Stimulated activated CD8-positive, alpha-beta memory T cell treated with anti-CD3 and anti-CD28 coated beads, Interleukin-7, amount 100 ng/mL, for 24 hours (primary cell): ENCODE data around the gene ZNF324B.
"Not testable (repeated sequence)": the region's sequence is repeated elsewhere in the genome, so short reads cannot be mapped to it uniquely, and the experiment has no call there.

Source experiments
- DNase-seq: peaks from one replicate; pipeline ENCODE4 v3.0.0-alpha.2; 2020; ENCODE audit warnings: low read depth

The ZNF324B gene

DNA sequence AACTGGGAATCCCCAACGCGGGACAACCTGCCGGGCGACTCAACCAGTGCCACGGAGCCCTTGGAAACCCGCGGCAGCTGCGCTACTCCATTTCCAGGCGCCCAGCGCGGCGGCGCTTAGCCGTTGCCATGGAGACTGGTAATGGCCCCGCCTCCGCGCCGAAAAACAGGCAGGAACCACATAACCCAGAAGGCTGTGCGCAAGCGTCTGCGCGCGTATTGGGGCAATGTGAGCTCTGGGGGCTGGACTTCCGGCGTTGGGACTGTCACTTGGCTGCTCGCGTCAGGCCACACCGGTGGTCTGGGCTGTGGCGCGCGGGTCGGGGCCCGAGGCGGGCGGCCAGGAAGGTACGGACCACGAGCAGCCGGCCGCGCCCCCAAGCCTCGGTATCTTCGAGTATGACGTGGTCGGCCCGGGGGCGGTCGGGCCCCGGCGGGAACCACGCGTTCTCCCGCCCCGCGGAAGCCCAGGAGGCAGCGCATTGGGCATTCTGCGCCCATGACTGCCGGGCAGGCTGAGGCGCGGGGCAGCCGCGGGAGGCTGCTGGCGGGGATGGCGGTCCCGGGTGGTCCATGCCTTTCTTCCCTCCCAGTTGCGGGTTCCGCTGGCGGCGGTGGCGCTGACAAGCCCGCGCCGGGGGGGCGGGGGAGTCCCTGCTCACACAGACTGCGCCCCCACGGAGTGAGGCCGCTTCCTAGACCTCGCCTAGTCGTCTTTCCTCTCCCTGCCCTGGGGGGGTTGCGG, at the start of gene ZNF324B:
TSS of gene ZNF324B (plus strand) at position 265 of the 744 bp plus-strand sequence. CDS start 2,080 bp downstream, outside the sequence.
- peak; percentile 93 for DNase-seq

DNA sequence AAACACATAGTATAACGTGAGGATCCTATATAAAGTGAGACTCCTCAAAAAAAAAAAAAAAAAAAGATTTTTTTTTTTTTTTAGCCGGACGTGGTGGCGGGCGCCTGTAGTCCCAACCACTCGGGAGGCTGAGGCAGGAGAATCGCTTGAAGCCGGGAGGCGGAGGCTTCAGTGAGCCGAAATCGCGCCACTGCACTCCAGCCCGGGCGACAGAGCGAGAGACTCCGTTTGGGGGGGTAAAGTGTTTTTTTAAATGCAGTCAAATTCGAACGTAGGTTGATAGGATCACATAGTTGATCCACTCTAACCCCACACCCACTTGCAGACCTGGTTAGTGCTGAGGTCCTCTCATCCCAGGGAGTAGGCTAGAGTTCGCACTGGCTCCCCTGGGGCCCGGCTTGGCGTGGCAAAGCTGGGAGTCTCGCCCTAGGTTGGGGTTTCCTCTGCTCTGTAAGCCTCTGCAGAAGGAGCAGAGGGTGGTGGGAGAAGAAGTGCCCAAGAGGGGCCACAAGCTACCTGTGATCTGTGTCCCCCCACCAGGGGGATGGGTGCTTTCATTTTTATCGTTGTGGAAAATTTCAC, 49.5 kb upstream of the ZNF324B start:
- no peak for DNase-seq

DNA sequence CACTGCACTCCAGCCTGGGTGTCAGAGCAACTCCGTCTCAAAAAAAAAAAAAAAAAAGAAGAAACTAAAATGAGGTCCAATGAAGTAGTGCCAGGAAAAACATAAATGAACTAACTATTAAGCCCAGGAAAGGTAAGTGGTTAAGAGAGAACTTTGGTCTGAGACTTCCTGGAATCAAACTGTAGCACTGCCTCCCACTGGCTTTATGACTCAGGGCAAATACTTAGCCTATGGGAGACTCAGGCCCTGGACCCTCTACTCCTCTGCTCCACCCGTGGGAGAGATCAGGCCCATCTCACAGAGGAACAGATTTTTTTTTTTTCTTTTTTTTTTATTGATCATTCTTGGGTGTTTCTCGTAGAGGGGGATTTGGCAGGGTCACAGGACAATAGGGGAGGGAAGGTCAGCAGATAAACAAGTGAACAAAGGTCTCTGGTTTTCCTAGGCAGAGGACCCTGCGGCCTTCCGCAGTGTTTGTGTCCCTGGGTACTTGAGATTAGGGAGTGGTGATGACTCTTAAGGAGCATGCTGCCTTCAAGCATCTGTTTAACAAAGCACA, 47.4 kb upstream of the ZNF324B start:
- not testable (repeated sequence) for DNase-seq

DNA sequence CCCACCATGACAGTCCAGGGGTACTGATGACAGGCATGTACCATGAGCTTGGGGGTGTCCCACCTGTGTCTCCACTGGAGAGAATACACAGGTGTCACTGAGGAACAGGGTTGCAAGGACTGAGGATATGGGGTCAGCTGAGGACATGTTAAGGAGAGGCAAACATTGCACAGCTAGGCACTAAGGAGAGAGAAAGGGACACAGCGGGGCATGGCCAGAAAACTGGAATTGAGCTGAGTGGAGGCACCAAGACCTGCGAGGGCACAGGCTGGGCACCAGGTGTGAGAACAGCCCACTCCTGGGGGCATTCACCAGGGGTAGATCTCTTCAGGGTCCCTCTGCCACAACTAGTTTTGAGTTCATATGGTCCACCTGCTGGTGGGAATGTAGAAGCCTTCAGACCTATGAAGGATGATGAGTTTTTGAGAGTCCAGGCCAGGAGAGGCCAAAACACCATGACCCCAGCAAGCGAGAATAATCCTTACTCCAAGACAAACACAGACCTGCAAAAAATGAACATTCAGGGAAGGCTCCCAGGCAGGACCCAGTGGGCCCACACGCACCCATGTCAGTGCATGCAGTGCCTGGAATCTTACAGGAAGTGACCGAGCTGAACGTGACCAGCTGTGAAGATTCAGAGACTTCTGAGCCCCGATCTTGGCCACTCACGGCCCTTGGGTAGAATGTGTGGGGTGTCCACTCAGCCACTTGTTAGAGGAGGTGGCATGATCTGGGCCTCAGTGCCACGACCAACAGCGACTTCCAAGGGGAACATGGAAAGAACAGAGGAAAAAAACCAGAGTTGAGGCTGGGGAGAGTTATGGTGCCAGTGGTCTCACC, 44.4 kb upstream of the ZNF324B start:
- no peak for DNase-seq

DNA sequence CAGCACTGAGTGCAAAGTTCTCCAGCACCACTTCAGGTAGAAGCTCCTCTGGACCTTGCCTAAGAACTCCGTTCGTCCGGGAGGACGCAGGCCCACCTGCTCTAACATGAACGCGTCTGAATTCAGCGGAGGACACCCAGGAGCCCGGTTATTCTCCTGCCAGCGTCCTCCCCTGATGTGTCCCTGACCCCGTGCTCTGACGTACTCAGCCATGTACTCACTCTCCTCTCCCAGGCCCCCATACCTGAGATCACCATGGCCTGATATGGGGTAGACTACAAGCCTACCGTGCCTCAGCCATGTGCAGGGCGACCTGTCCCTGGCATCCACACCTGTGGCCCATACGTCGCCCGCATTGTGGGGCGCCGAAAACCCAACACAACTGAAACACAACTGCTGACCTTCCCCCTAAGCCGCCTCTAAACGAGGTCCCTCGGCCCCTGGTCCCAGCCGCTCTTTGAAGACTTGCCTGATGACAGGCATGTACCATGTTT, 43.7 kb upstream of the ZNF324B start:
- DNase-seq, result no peak

DNA sequence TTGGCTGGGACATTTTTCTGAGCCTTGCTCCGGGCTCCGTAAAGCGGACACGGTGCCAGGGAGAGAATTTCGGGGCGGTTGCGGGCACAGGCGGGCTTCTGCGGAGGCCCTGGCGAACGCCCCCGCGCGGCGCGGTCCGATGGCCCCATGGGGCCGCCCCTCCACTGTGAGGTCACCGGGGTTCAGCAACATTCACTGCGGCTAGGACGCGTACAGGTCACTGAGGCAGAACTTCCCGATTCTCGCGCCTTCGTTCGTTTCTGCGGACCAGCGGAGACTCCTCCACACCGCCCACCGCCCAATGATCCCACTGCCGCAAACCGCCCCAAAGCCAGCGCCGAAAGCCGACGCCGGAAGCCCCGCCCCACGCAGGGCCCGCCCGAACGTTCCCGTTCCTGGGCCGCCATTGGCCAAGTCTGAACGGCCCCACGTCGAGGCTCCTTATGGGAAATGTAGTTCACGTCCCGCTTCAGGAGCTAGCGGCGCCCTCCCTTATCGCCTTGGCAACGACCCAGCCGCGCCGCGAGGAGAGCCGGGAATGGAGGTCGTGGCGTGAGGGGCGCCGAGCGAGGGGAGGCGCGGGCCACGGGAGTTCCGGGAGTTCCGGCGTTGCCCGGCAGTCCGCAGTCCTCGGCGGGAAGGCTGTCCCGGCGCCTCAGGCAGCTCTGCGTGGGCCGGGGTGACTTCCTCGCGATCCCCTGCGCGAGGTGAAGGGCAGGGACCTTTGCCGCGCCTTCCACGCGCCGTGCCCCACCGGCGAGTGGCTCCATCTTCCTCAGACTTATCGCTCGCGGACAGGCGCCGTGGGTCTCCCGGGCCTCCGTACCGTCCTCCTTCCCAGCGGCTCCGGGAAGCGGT, 43.0 kb upstream of the ZNF324B start, which contains the start of gene ZNF584:
TSS of gene ZNF584 (plus strand) at position 498 of the 858 bp plus-strand sequence. CDS start 499 bp downstream, outside the sequence.
- DNase-seq, result peak; percentile 89

DNA sequence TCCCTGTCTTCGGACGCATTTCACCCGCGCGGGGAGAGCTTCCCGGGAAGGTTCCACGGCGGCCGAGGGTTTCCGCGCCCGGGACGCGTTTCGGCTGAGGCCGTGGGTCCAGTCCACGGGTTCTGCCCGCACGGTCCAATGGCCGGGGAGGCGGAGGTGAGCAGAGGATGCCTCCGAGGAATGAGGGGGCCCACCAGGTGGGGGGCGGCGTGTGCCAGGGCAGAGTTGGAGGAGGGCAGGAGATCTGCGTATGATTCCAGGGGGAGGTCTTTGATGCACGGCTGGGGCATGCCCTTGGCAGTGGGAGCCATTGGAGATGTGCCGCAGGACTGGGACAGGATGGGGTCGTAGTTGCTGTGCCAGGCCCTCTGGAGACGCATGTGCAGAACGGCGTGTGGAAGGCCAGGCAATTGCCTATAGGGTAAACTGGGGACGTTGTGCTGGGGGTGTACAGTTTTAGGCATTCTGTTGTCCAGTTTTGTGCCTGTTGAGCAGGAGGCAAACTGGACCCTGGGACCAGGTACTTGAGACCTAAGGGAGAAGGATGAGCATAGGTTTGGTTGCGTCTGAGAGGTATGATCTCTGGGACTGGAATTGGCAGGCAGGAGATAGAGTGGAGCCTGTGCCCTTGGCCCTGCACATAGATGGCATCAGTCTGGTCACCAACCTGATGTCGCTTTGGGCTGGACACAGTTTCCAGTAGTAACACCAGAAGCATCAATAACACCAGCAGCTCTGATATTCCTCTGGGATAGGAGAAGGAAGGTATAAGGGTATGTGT, 42.2 kb upstream of the ZNF324B start:
- no peak for DNase-seq

DNA sequence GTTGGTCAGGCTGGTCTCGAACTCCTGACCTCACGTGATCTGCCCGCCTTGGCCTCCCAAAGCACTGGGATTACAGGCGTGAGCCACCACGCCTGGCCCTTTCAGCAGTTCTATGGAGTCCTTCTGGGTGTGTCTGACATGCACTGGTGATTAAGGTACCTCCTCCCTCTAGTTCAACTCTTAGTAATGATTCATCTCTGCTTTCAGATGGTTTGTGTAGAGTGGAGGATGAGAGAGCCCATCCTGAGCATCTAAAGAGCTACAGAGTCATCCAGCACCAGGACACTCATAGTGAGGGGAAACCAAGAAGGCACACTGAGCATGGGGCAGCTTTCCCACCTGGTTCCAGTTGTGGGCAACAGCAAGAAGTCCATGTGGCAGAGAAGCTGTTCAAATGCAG, 34.8 kb upstream of the ZNF324B start:
- no peak for DNase-seq

DNA sequence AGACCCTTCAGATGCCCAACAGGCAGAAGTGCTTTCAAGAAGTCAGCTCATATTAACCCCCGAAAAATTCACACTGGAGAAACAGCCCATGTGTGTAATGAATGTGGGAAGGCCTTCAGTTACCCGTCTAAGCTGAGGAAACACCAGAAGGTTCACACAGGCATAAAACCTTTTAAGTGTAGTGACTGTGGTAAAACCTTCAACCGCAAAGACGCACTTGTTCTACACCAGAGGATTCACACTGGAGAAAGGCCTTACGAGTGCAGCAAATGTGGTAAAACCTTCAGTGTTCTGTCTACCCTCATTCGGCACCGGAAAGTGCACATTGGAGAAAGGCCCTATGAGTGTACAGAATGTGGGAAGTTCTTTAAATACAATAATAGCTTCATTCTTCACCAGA, 34.4 kb upstream of the ZNF324B start:
- DNase-seq, result no peak

DNA sequence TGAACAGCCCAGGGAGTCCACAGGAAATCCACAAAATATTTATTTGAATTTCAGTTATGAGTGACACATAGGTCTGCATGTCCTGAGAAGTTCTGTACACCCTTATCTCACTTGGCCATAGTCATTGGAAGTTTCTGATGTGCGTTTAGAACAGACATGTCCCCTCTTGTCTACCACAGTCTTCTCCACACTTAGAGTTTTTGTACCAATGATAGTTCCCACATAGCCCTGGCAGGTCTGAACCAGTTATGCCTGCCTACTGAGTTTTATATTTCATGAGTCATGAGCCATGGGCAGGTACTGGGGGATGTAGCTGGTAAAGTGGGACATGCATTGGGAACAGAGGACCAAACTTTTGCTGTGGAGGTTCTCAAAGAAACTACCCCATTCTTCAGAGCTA, 22.8 kb upstream of the ZNF324B start:
- no peak for DNase-seq

DNA sequence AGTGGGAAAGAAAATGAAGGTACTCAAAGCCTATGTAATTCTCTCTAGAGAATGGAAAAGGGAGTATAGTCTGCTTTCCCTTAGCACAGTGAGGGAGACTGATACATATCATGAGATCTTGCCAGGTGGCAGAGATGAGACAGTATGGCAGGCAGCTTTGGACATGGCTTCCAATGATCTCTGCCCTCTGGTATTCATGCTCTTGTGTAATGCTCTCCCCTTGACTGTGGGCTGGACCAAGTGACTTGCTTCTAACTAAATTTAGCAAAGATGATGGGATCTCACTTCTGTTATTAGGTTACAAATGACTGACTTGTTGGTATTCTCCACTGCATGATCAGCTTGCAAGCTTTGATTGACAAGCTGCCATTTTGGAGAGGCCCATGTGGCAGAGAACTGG, 21.7 kb upstream of the ZNF324B start:
- DNase-seq, result no peak

DNA sequence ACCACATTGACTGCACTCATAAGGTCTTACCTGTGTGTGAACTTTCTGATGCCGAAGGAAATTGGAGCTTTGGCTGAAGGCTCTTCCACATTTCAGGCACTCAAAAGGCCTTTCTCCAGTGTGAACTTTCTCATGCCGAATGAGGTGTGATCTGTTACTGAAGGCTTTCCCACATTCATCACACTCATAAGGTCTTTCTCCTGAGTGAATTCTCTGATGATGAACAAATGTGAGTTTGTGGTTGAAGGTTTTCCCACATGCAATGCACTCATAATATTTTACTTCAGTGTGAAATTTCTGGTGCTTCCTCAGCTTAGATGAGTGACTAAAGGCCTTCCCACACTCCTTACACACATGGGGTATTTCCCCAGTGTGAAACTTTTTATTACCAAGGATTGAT, 17.2 kb upstream of the ZNF324B start:
- no peak for DNase-seq

DNA sequence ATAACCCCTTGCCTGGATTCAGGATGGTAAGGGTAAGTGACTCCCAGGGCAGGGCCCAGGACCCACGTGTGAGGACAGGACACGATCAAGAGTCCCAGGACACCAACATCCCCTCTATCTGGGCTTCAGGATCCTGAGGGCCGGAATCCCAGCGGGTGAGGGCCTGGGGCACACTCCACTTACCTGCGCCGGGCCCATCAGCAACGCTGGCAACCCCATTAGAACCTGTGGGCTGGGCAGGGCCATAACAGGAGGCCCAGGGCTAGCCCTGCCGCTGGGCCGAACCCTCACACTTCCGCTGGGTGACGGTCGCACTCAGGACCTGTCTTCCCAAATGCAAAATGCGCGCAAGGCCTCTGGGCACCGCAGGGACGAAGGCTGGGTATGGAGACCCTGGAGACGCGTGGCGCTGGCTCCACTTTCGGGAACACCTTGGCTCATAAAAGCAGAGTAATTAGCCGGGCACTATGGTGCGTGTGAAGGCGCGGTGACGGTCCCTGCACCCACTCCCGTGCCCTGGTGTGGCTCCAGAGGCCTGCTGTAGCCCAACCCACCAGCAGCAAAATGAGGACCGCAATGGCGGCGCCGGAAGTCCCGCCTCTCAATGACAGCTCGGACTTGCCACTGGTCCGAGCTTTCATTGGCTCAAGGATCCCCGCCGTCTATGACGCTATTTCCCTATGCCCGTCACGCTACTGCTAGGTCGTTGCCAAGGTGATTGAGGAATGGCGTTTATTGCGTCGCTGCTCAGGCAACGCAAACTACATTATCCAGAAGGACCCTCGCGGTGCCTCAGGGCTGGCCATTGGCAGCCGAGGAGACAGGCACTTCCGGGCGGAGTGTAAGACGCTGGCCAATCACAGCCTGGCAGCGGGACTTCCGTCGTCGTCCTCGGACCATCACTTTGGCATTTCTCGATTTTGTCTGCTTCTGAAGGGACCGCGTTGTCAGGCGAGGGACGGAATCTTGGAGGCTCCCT, 11.6 kb upstream of the ZNF324B start, which contains the start of gene ZNF132:
TSS of gene ZNF132 (minus strand) at position 578 of the 979 bp plus-strand sequence. CDS start at position 246, 332 bp downstream.
- DNase-seq, result peak; percentile 84

DNA sequence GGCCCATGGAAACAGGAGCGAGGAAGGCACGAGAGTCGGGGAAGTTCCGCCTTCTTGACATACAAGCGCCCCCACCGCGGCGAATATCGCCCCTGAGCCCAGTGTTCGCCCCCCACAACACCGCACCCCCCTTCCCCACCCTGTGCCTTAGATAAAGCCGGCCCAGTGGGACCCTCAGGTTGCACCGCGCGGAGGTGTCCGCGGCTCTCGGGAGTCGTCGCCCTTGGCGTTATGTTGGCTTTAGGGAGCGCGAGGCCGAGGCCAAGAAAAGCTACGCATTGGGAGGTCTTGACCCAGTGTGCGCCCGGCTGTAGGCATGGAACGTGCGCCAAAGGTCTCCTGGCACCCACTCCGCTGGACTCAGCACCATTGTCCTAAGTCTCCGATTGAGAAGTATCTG, 10.9 kb upstream of the ZNF324B start:
- DNase-seq, result no peak

DNA sequence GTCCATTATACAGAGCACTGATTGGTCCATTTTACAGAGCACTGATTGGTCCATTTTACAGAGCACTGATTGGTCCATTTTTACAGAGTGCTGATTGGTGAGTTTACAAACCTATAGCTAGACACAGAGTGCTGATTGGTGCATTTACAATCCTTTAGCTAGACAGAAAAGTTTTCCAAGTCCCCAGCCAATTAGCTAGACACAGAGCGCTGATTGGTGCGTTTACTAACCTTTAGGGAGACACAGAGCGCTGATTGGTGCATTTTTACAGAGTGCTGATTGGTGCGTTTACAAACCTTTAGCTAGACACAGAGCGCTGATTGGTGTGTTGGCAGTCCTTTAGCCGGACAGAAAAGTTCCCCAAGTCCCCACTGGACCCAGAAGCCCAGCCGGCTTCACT, 8.4 kb upstream of the ZNF324B start:
- DNase-seq, result not testable (repeated sequence)

DNA sequence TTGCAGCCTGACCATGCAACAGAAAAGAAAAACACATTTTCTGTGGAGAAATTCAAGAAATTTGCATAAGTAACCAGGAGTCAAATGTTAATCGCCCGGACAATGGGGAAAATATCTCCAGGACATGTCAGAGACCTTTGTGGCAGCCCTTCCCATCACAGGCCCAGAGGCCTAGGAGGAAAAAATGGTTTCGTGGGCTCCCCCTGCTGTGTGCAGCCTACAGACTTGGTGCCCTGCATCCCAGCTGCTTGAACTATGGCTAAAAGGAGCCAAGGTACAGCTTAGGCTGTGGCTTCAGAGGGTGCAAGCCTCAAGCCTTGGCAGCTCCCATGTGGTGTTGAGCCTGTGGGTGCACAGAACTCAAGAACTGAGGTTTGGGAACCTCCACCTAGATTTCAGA, 2.6 kb upstream of the ZNF324B start:
- DNase-seq, result not testable (repeated sequence)

DNA sequence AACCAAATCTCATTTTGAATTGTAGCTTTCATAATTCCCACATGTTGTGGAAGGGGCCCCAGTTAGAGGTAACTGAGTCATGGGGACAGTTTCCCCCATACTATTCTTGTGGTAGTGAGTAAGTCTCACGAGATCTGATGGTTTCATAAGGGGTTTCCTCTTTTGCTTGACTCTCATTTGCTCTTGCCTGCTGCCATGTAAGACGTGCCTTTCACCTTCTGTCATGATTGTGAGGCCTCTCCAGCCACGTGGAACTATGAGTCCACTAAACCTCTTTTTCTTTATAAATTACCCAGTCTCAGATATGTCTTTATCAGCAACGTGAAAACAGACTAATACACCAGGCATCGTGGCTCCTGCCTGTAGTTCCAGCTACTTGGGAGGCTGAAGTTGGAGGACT, 1.4 kb upstream of the ZNF324B start:
- not testable (repeated sequence) for DNase-seq

DNA sequence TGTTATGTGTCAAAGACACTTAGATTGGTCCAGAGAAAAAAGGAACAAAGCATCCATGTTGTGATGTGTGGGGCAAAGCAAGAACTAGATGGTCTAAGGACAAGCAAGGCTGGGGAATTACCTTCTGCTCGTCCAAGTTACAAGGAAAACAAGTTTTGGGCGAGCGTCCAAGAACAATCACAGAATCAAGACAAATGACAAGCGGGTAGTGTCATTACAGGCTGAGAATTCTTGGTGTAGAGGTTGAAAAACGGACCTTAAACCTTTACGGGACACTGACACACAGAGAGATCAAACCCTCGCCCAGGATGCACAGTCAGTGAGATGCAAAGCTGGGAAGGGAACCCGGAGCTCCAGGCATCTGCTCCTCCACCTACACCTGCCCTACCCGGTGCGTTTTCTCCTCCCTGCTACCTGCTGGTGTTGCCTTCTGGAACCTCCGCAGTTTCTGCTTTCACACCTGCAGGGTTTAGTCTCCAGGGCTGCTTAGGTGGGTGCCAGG, 515 bp upstream of the ZNF324B start:
- no peak for DNase-seq

DNA sequence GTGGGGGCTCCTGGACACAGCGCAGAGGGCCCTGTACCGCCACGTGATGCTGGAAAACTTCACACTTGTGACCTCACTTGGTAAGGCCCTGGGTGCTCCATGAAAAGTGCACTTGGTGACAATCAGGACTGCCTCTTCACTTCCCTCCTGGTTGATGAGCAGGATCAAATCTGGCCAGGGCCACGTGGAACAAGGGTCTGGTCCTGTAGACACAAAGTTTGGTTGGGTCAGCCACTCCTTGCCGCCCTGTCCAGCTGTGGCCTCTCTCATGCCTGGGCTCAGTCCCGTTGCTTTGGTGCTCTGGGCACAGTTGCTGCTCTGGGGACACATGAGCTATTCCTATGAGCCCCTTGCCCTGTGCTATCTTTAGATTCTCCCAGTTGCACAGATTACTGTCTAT, 2.3 kb downstream of the ZNF324B start:
- no peak for DNase-seq
